Jurkat, Clone E6-1 (cell line): ENCODE data around the gene CACNA1F.

Experiments
- DNase-seq: peaks from one replicate; pipeline ENCODE4 v3.0.0-alpha.2; 2011; ENCODE audit warnings: low read depth, low spot score
- H3K4me3 ChIP-seq: 2 replicates; pipeline ENCODE4 v1.5.1; 2011; ENCODE audit warnings: mild to moderate bottlenecking, low read length, control low read depth, moderate library complexity

Gene CACNA1F

GRCh38 chrX:49205443-49205842 is 27.7 kb downstream of the CACNA1F start:
- no peak for DNase-seq
- H3K4me3 ChIP-seq: no peak overlapping the region

- H3K4me3 ChIP-seq: no peak overlapping the region
- DNase-seq: no peak
Measured at GRCh38 chrX:49204709-49205108, 28.4 kb downstream of the CACNA1F start.

- DNase-seq: no peak
- no peak overlapping the region for H3K4me3 ChIP-seq
Measured at GRCh38 chrX:49204017-49204416, 29.1 kb downstream of the CACNA1F start.

- DNase-seq: no peak
- H3K4me3 ChIP-seq: no peak overlapping the region
Measured at GRCh38 chrX:49203536-49203935, 29.6 kb downstream of the CACNA1F start.

- no peak overlapping the region for H3K4me3 ChIP-seq
- DNase-seq: no peak
Measured at GRCh38 chrX:49202022-49202421, 31.1 kb downstream of the CACNA1F start.

- DNase-seq: peak; percentile 71
- peak within 1 kb of the TSS; percentile 43 for H3K4me3 ChIP-seq
Measured at GRCh38 chrX:49199906-49200771, 33.0 kb downstream of the CACNA1F start, which contains the start of gene SYP. TSS of gene SYP (minus strand) at chrX:49200193. CDS start at chrX:49200186, 7 bp downstream.

- H3K4me3 ChIP-seq: no peak overlapping the region
- DNase-seq: no peak
Measured at GRCh38 chrX:49199315-49199595, 33.9 kb downstream of the CACNA1F start.

GRCh38 chrX:49198540-49199314 is 34.4 kb downstream of the CACNA1F start:
- no peak overlapping the region for H3K4me3 ChIP-seq
- no peak for DNase-seq

GRCh38 chrX:49197543-49198087 is 35.5 kb downstream of the CACNA1F start:
- H3K4me3 ChIP-seq: no peak overlapping the region

GRCh38 chrX:49193542-49193964 is 39.6 kb downstream of the CACNA1F start:
- DNase-seq: no peak
- H3K4me3 ChIP-seq: no peak overlapping the region

More at GRCh38 chrX:49197543-49198087, 35.5 kb downstream of the CACNA1F start:
- no peak for DNase-seq

- H3K4me3 ChIP-seq: no peak overlapping the region
- DNase-seq: peak; percentile 42
Measured at GRCh38 chrX:49192722-49193328, 40.3 kb downstream of the CACNA1F start.

- no peak for DNase-seq
- peak overlapping the region; percentile 68 for H3K4me3 ChIP-seq
Measured at GRCh38 chrX:49191574-49192011, 41.5 kb downstream of the CACNA1F start.

- H3K4me3 ChIP-seq: peak overlapping the region; percentile 68
- peak; percentile 99 for DNase-seq
Measured at GRCh38 chrX:49190821-49191573, 42.1 kb downstream of the CACNA1F start.

- no peak for DNase-seq
- no peak overlapping the region; the same call in 1 of the 2 replicates for H3K4me3 ChIP-seq
Measured at GRCh38 chrX:49189606-49190005, 43.5 kb downstream of the CACNA1F start.

GRCh38 chrX:49188468-49189076 is 44.6 kb downstream of the CACNA1F start:
- no peak for DNase-seq
- no peak overlapping the region for H3K4me3 ChIP-seq

GRCh38 chrX:49187526-49187925 is 45.6 kb downstream of the CACNA1F start:
- H3K4me3 ChIP-seq: no peak overlapping the region
- DNase-seq: no peak

GRCh38 chrX:49187028-49187394 is 46.1 kb downstream of the CACNA1F start:
- no peak overlapping the region for H3K4me3 ChIP-seq
- no peak for DNase-seq
